Endothelial cell of umbilical vein (primary cell): ENCODE results near the gene ARHGAP20. TPM values are rescaled to one million over a fixed set of nuclear protein-coding genes. Genes with fewer than 3 reads are reported as not detected.

Experiments used
- BruUV-seq: library from RNA; stranded (reverse); fragments of 400-500 nt; replicated peaks from 2 replicates; lab custom pipeline; 2021; lab: Mats Ljungman, UMichigan
- CTCF ChIA-PET: fragments of 300-600, 350-600 bp; sonication (Branson Sonifier 250); formaldehyde crosslinking; loops from one replicate; lab custom pipeline; 2021; ENCODE audit warnings: antibody characterized with exemption, inconsistent platforms; lab: Charles Lee
- POLR2A ChIA-PET: fragments of 300-600, 350-600 bp; sonication (Branson Sonifier 250); formaldehyde crosslinking; loops from one replicate; lab custom pipeline; 2021; ENCODE audit warnings: antibody characterized with exemption, inconsistent platforms; lab: Charles Lee
- DNase-seq: peaks from one replicate; pipeline ENCODE4 v3.0.0-alpha.2; 2011; ENCODE audit warnings: low read depth, low spot score
- FAIRE-seq: peaks from 2 replicates; lab custom pipeline; 2011; peaks lifted over from hg19 to GRCh38; lab: Jason Lieb, UNC
- H2AFZ ChIP-seq: 2 replicates; pipeline ENCODE4 v1.6.0; 2012; ENCODE audit warnings: low read depth, low read length, control low read depth, inconsistent platforms
- H3K27ac ChIP-seq: 2 replicates; pipeline ENCODE4 v1.5.1; 2011; ENCODE audit warnings: low read depth, mild to moderate bottlenecking, control low read depth, low read length, moderate library complexity; ENCODE audit not compliant: insufficient read depth
- H3K27me3 ChIP-seq, 2 experiments: 2 replicates each; pipeline versions ENCODE4 v1.6.0 to v1.6.1; 2011; ENCODE audit warnings: low read length in 2 of 2, mixed read lengths in 1 of 2; ENCODE audit not compliant: control insufficient read depth in 2 of 2, insufficient read depth in 2 of 2
- H3K36me3 ChIP-seq, 2 experiments: 2 replicates in 1 of 2; 3 replicates in 1 of 2; pipeline ENCODE4 v1.5.1; 2011; ENCODE audit warnings: low read length in 2 of 2, mild to moderate bottlenecking in 1 of 2, moderate library complexity in 1 of 2; ENCODE audit not compliant: control insufficient read depth in 2 of 2, insufficient read depth in 2 of 2; ENCODE audit errors: extremely low read depth in 1 of 2
- H3K4me1 ChIP-seq: 3 replicates; pipeline ENCODE4 v1.5.1; 2011; ENCODE audit warnings: mild to moderate bottlenecking, low read length; ENCODE audit not compliant: control insufficient read depth, insufficient read depth; ENCODE audit errors: extremely low read depth
- H3K4me2 ChIP-seq: 2 replicates; pipeline ENCODE4 v1.6.1; 2011; ENCODE audit warnings: low read length, control low read depth, mixed read lengths; ENCODE audit not compliant: insufficient read depth
- H3K4me3 ChIP-seq, 3 experiments: fragments of 200-600 bp in 1 of 3; sonication (generic), shearing (Covaris generic) in 1 of 3; replicated peaks in 1 of 3; 2 replicates each; pipeline ENCODE4 v1.5.1; 2011 to 2016; ENCODE audit warnings: control low read depth in 3 of 3, low read length in 3 of 3, mild to moderate bottlenecking in 2 of 3, inconsistent platforms in 1 of 3, low read depth in 1 of 3, moderate library complexity in 1 of 3; ENCODE audit not compliant: insufficient read depth in 1 of 3
- H3K79me2 ChIP-seq: 2 replicates; pipeline ENCODE4 v1.6.0; 2012; ENCODE audit warnings: low read length, inconsistent platforms; ENCODE audit not compliant: control insufficient read depth, insufficient read depth
- H3K9ac ChIP-seq: replicated peaks from 2 replicates; pipeline ENCODE3; 2011; ENCODE audit warnings: low read length, control low read depth; ENCODE audit not compliant: insufficient read depth; ENCODE audit errors: extremely low read depth
- H3K9me1 ChIP-seq: replicated peaks from 3 replicates; pipeline ENCODE4 v1.6.0; 2011; ENCODE audit warnings: mild to moderate bottlenecking, low read length; ENCODE audit not compliant: control insufficient read depth, insufficient read depth; ENCODE audit errors: extremely low read depth
- H3K9me3 ChIP-seq: replicated peaks from 2 replicates; pipeline ENCODE4 v1.5.1; 2012; ENCODE audit warnings: low read length, inconsistent platforms; ENCODE audit not compliant: control insufficient read depth, insufficient read depth
- H4K20me1 ChIP-seq: replicated peaks from 2 replicates; pipeline ENCODE3; 2011; ENCODE audit warnings: mild to moderate bottlenecking, low read length; ENCODE audit not compliant: control insufficient read depth, insufficient read depth; ENCODE audit errors: extremely low read depth
- CTCF ChIP-seq, 2 donors: IDR thresholded peaks; 1 replicate in 1 of 2; 2 replicates in 1 of 2; pipeline ENCODE4 v1.5.1; 2011; ENCODE audit warnings: low read length in 2 of 2, mild to moderate bottlenecking in 2 of 2, moderate library complexity in 2 of 2, control low read depth in 1 of 2, inconsistent platforms in 1 of 2, low read depth in 1 of 2; ENCODE audit not compliant: insufficient read depth in 1 of 2; ENCODE audit errors: extremely low read depth in 1 of 2
- EZH2 ChIP-seq: IDR thresholded peaks from 2 replicates; pipeline ENCODE4 v1.6.1; 2012; ENCODE audit warnings: borderline replicate concordance, low read depth, mild to moderate bottlenecking, moderate library complexity, low read length, inconsistent platforms; ENCODE audit not compliant: severe bottlenecking
- FOS ChIP-seq: IDR thresholded peaks from 2 replicates; pipeline ENCODE4 v1.6.1; 2011; ENCODE audit warnings: mild to moderate bottlenecking, low read length, moderate library complexity, borderline replicate concordance; ENCODE audit not compliant: insufficient read depth
- GATA2 ChIP-seq: IDR thresholded peaks from 2 replicates; pipeline ENCODE4 v1.7.0; 2011; ENCODE audit warnings: low read depth, mild to moderate bottlenecking, moderate library complexity, mixed read lengths, low read length; ENCODE audit not compliant: insufficient read length, insufficient read depth
- JUN ChIP-seq: IDR thresholded peaks from 2 replicates; pipeline ENCODE4 v1.6.1; 2011; ENCODE audit warnings: borderline replicate concordance, low read depth; ENCODE audit not compliant: insufficient read length, insufficient read depth
- MYC ChIP-seq: IDR thresholded peaks from one replicate; pipeline ENCODE4 v1.6.1; 2011; ENCODE audit warnings: mild to moderate bottlenecking, low read depth, low read length
- POLR2A ChIP-seq: IDR thresholded peaks from 2 replicates; pipeline ENCODE4 v1.6.1; 2012; ENCODE audit warnings: low read depth, mild to moderate bottlenecking, control low read depth, low read length
- POLR2AphosphoS5 ChIP-seq: IDR thresholded peaks from 2 replicates; pipeline ENCODE4 v1.6.1; 2012; ENCODE audit warnings: low read depth, mild to moderate bottlenecking, control low read depth, low read length, moderate library complexity; ENCODE audit not compliant: insufficient read depth
- dilution Hi-C: fragments of 300-500 bp; cut with MboI; formaldehyde crosslinking; loops from one replicate; pipeline ENCODE4 v1.15.0; 2019; ENCODE audit warnings: low sequenced_read_pairs; ENCODE audit not compliant: extremely low pct_ligation_motif_present
- intact Hi-C: fragments of 100-400 bp; cut with micrococcal nuclease; formaldehyde crosslinking; loops from one replicate; pipeline ENCODE4 v1.10.0; 2022
- polyA plus RNA-seq, 4 experiments: library from polyadenylated mRNA; depleted of rRNA in 3 of 4; stranded (reverse) in 3 of 4; unstranded in 1 of 4; fragments of >200 nt; gene quantifications; 2 replicates each; pipeline versions ENCODE4 v1.2.1 to v1.2.3, GENCODE V29; 2011 to 2012; ENCODE audit warnings: missing spikeins in 1 of 4
- total RNA-seq: library from RNA; stranded (reverse); gene quantifications from 2 replicates; pipeline ENCODE4 v1.2.3, GENCODE V29; 2021
- TF ChIP-seq, protein P1 (sequence below): IDR thresholded peaks from 2 replicates; pipeline ENCODE4 v1.6.1; 2011; ENCODE audit not compliant: insufficient read depth, insufficient read length

ARHGAP20 gene
- total and polyA plus RNA-seq, 2 donors (not counting 3 experiments of a cell fraction or from before 2014, with no cell fraction given), result 0.51 to 1.1 TPM

- intact Hi-C loops (no loop called here), dilution Hi-C loops (no loop called here)
- Histone ChIP-seq H3K79me2 (no peaks in the 10 kb centered on the region), H3K9me3 (no peaks in the 10 kb centered on the region), H3K4me3 (no peak overlapping the region), H3K27ac (no peak overlapping the region), H3K36me3 (no peaks in the 10 kb centered on the region), H4K20me1 (no peaks in the 10 kb centered on the region), H3K27me3 (no peaks in the 10 kb centered on the region), H3K9me1 (no peaks in the 10 kb centered on the region), H3K9ac (no peak overlapping the region), H2AFZ (no peak overlapping the region), H3K4me1 (peaks cover 3% of the 10 kb centered on the region), H3K4me2 (no peak overlapping the region)
- BruUV-seq, result no TSS peak
- FAIRE-seq, result no peak
- POLR2A ChIA-PET, result no interaction called here
- CTCF ChIA-PET, result interaction anchor here (1.2 kb wide), 1 partner anchor 21 kb away, joined by 3 read pairs; no protein-coding TSS in a partner anchor
- TF ChIP-seq, protein P1, sequence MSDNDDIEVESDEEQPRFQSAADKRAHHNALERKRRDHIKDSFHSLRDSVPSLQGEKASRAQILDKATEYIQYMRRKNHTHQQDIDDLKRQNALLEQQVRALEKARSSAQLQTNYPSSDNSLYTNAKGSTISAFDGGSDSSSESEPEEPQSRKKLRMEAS, result no peak
- no peak for TF ChIP-seq FOS
- no peak for TF ChIP-seq MYC
- no peak for TF ChIP-seq POLR2AphosphoS5
- no peak for TF ChIP-seq EZH2
- no peak for TF ChIP-seq GATA2
- TF ChIP-seq JUN, result no peak
- no peak for TF ChIP-seq POLR2A
- TF ChIP-seq CTCF (IDR thresholded peaks at IDR 0.05; ENCODE audit: extremely low read depth in 1 of 2, insufficient read depth in 1 of 2, low read depth in 1 of 2, low read length in 2 of 2), result no peak
- peak; percentile 33 for DNase-seq
Measured at GRCh38 chr11:110759972-110760381, 47.7 kb upstream of the ARHGAP20 start.
